ENCODE results near the gene FARP1. TPM values are rescaled to one million over a fixed set of nuclear protein-coding genes. Genes with fewer than 3 reads are reported as not detected.

FARP1 gene
- total and polyA plus RNA-seq, 2 of the 8 experiments (the other 6 are each of a cell fraction or from before 2014, with no cell fraction given), result 24.7 to 104 TPM

DNA sequence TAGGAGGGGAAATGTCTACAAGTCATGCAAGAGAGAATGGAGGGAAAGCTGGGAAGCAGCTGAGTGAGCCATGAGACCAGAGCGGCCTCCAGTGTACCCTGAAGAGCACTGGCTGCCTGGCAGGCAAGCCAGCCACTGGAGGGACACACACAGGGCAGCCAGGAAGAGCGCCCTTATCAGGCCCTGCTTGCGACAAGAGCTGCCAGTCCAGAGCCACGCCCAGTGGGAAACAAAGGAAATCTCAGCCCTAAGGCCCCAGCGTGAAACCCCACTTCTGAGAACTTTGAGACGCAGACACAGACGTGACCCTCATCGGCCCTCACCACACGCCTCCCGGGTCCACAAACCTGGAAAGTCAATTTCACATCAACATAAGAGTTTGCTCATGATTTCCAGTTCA lies 329.0 kb downstream of the FARP1 start:
- H3K27me3 ChIP-seq (replicated peaks in 1 of 4; ENCODE audit: control insufficient read depth in 3 of 4, extremely low read depth in 1 of 4, insufficient read depth in 3 of 4, low read length in 3 of 4), result no peaks in the 10 kb centered on the region
- no peak overlapping the region for H3K27ac ChIP-seq (ENCODE audit: low read depth, low read length)
- H2AFZ ChIP-seq (ENCODE audit: low read length), result no peak overlapping the region
- H2BK12ac ChIP-seq (ENCODE audit: low read depth, low read length), result no peak overlapping the region
- H3K14ac ChIP-seq (ENCODE audit: insufficient read length), result no peak overlapping the region
- no peak for TF ChIP-seq SIX5 (IDR thresholded peaks at IDR 0.05; ENCODE audit: low read depth, low read length)
- no peak for TF ChIP-seq BACH1 (IDR thresholded peaks at IDR 0.05; ENCODE audit: low read length)
- no peak for TF ChIP-seq RXRA (IDR thresholded peaks at IDR 0.05; ENCODE audit: insufficient read depth, low read depth, low read length)
- no peak for TF ChIP-seq POLR2A (IDR thresholded peaks at IDR 0.05; ENCODE audit: control extremely low read depth in 1 of 2, low read depth in 2 of 2, low read length in 2 of 2)
- no peak for TF ChIP-seq KDM5A (IDR thresholded peaks at IDR 0.05; ENCODE audit: low read length)
- TF ChIP-seq TCF12 (IDR thresholded peaks at IDR 0.05; ENCODE audit: low read depth, low read length), result no peak
- H4K5ac ChIP-seq (ENCODE audit: insufficient read length, low read depth, low read length), result no peak overlapping the region
- WGBS, 2 experiments (ENCODE audit: extremely low coverage in 1 of 2, insufficient coverage in 1 of 2, insufficient read length in 1 of 2, insufficient replicate concordance in 2 of 2, low coverage in 1 of 2, low lambda C conversion rate in 2 of 2, missing lambda C conversion rate in 1 of 2), result 88% methylated on average over 10 of the region's 10 CpGs; no CpG with 5 or more reads in 1 of the 2 experiments
- H3K36me3 ChIP-seq (ENCODE audit: control insufficient read depth in 2 of 4, insufficient read depth in 4 of 4, low read length in 3 of 4), result peaks cover 2 to 23% (median 11%) of the 10 kb centered on the region in 4 experiments; a peak in 7 of 8 replicates
- H4K8ac ChIP-seq (ENCODE audit: extremely low read depth, insufficient read depth, low read length), result no peak overlapping the region; the same call in 1 of the 2 replicates
- no peak overlapping the region for H3K56ac ChIP-seq (replicated peaks; ENCODE audit: insufficient read length, low read depth, low read length)
- H3K18ac ChIP-seq (ENCODE audit: extremely low read depth, low read length), result no peak overlapping the region
- DNase-seq (ENCODE audit: low read depth in 1 of 2, low spot score in 2 of 2), result no peak
- no peaks in the 10 kb centered on the region for H3K23me2 ChIP-seq (ENCODE audit: low read depth, low read length)
- H2BK5ac ChIP-seq (ENCODE audit: low read depth, low read length), result no peak overlapping the region
- H3K4ac ChIP-seq (replicated peaks; ENCODE audit: insufficient read length, low read depth, low read length), result no peak overlapping the region
- H3K9ac ChIP-seq (replicated peaks in 1 of 4; ENCODE audit: extremely low read depth in 1 of 4, low read depth in 3 of 4, low read length in 3 of 4), result no peak overlapping the region
- H3K23ac ChIP-seq (ENCODE audit: insufficient read length), result no peak overlapping the region
- H3K4me1 ChIP-seq (replicated peaks in 1 of 4; ENCODE audit: control insufficient read depth in 3 of 4, insufficient read depth in 4 of 4, low read length in 3 of 4), result peaks cover 0 to 18% (median 12%) of the 10 kb centered on the region in 4 experiments; a peak in 6 of 7 replicates
- FAIRE-seq, result no peak
- CTCF ChIA-PET (ENCODE audit: partially characterized antibody), result interaction anchor here (0.7 to 3.4 kb wide), 5 partner anchors 13 to 201 kb away, joined by 3 to 11 read pairs (median 3); no protein-coding TSS in a partner anchor
- POLR2A ChIA-PET (ENCODE audit: partially characterized antibody), result interaction anchor here (0.7 kb wide), 1 partner anchor 22 kb away, joined by 3 read pairs; no protein-coding TSS in a partner anchor
- H4K20me1 ChIP-seq (replicated peaks in 1 of 2; ENCODE audit: control insufficient read depth in 1 of 2, insufficient read depth in 2 of 2, low read length in 2 of 2), result peaks cover 5 to 21% of the 10 kb centered on the region in 2 experiments
- no peak overlapping the region for H2BK120ac ChIP-seq (replicated peaks; ENCODE audit: low read depth, low read length)
- H2BK15ac ChIP-seq (ENCODE audit: low read length), result no peak overlapping the region
- H2BK20ac ChIP-seq (ENCODE audit: low read length), result no peak overlapping the region
- no peak overlapping the region for H3K4me2 ChIP-seq (ENCODE audit: insufficient read depth in 1 of 2, low read depth in 2 of 2, low read length in 2 of 2)
- H3K79me1 ChIP-seq (ENCODE audit: low read depth, low read length), result peaks cover 16% of the 10 kb centered on the region; the same call in 1 of the 2 replicates
- no peaks in the 10 kb centered on the region for H3K9me3 ChIP-seq (ENCODE audit: insufficient read depth in 2 of 2, low read depth in 1 of 2, low read length in 1 of 2)
- peak overlapping the region; percentile 47 for H2AK5ac ChIP-seq (ENCODE audit: low read depth, low read length)
- H4K91ac ChIP-seq (replicated peaks; ENCODE audit: insufficient read length, low read length), result no peak overlapping the region
- H3K79me2 ChIP-seq (ENCODE audit: control insufficient read depth in 1 of 2, insufficient read depth in 2 of 2, low read length in 2 of 2), result peaks cover 0 to 36% of the 10 kb centered on the region in 2 experiments; a peak in 2 of 4 replicates
- H3K4me3 ChIP-seq (ENCODE audit: extremely low read depth in 1 of 4, insufficient read depth in 2 of 4, low read depth in 3 of 4, low read length in 4 of 4), result no peak overlapping the region

Data from H1 (cell line).